ENCODE measurements around the gene SPPL2B.
A peak's percentile ranks its signal among the peaks of the same experiment; 100 is the strongest.

SPPL2B gene

GRCh38 chr19:2300533-2300932 is 28.0 kb upstream of the SPPL2B start:
- no peak for DNase-seq (ENCODE audit: low spot score)

DNA sequence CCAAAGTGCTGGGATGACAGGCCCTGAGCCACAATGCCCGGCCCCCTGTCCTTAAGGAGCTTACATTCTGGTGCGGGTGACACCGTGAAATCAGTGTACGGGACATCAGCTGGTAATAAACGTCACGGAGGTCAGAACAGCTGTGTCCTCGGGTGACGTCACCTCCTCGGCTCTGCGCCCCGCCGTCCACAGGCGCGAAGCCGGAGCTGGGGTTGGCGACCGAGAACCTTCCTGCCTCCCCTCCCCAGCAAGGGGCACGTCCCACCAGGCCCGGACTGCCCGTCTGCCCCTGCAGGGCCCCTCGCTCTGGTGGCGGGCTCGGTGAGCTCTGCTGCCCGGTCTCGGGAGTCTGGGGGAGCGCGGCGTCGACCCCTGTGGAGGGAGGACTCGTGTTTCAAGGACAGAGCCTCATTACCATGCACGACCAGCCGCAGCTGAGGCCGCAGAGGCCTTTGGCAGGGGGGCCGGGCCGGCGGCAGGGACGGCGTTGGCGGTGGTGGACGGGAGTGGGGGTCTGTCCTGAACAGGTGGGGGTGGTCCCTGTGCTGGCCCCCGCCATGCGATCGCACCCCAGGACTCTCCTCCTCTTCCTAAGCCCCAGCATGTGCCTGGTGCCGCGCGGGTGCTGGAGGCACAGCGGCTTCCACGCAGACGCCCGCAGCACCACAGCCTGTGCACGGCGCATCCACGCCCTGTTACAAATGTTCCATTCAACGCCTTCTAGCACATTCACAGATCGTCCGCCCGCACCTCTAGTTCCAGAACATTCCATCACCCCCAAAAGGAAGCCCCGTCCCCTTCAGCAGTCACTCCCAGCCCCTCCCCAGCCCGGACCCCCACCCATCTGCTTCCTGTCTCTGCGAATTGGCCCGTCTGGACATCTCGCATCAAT is 25.9 kb upstream of the SPPL2B start:
- DNase-seq (ENCODE audit: low spot score), result no peak

GRCh38 chr19:2303211-2303798 is 25.2 kb upstream of the SPPL2B start:
- no peak for DNase-seq (ENCODE audit: low spot score)

- DNase-seq (ENCODE audit: low spot score), result no peak
These were observed 22.8 kb upstream of the SPPL2B start for GRCh38 chr19:2305452-2306280.

- DNase-seq (ENCODE audit: low spot score), result no peak
These were observed 22.1 kb upstream of the SPPL2B start for GRCh38 chr19:2306281-2306806.

DNA sequence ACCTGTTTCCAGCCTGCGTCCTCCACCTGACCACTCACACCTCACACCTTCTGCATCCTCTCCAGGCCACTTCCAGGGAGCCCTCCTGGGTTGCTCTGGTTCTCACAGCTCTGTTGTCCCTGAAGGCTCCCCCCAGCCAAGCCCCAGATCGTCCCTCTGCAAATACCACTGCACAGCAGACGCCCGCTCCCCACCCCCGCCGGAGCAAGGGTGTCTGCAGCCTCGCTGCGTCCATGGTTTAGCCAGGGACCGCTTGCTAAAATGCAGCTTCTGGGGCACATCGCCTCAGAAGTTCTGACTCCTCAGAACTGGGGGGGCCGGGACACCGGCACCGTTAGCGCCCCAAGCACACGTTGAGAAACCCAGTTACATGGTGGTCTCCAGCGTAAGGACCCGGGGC is 21.5 kb upstream of the SPPL2B start:
- DNase-seq (ENCODE audit: low spot score), result no peak

- DNase-seq (ENCODE audit: low spot score), result no peak
These were observed 20.9 kb upstream of the SPPL2B start for GRCh38 chr19:2307518-2308012.

DNA sequence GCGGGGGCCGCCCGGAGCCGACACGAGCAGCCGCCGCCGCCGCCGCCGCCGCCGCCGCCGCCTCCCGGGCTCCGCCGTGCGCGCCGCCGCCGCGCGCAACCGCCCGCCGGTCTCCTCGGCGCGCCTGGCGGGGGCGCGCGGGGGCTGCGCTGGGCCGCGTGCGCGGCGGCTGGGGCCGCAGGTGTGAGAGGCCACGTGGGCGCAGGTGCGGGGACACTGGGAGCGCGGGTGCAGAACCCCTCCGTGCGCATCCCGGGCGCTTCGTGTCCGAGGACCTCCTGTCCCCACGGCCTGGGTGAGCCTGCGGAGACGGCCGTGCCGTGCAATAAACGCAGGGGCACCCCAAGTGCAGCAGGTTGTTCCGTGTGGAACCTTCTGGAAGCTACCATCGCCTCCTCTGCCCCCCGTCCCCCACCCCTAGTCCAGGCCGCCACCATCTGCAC is 20.3 kb upstream of the SPPL2B start, which contains the start of gene LINGO3:
LINGO3 (minus strand) TSS at position 41 of the 443 bp plus-strand sequence. CDS start 16,378 bp downstream, outside the sequence.
- DNase-seq (ENCODE audit: low spot score), result peak; percentile 37

GRCh38 chr19:2309734-2310362 is 18.6 kb upstream of the SPPL2B start:
- DNase-seq (ENCODE audit: low spot score), result no peak

DNA sequence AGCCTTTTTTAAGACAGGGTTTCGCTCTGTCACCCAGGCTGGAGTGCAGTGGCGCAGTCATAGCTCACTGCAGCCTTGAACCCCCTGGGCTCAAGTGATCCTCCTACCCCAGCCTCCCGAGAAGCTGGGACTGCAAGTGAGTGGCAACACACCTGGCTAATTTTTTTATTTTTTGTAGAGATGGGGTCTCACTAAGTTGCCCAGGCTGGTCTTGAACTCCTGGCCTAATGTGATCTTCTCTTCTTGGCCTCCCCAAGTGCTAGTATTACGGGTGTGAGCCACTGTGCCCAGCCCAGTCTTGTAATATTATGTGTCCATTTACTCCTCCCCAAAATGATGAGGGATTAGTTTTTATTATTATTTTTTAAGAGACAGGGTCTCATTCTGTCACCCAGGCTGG is 17.4 kb upstream of the SPPL2B start:
- DNase-seq (ENCODE audit: low spot score), result no peak

DNA sequence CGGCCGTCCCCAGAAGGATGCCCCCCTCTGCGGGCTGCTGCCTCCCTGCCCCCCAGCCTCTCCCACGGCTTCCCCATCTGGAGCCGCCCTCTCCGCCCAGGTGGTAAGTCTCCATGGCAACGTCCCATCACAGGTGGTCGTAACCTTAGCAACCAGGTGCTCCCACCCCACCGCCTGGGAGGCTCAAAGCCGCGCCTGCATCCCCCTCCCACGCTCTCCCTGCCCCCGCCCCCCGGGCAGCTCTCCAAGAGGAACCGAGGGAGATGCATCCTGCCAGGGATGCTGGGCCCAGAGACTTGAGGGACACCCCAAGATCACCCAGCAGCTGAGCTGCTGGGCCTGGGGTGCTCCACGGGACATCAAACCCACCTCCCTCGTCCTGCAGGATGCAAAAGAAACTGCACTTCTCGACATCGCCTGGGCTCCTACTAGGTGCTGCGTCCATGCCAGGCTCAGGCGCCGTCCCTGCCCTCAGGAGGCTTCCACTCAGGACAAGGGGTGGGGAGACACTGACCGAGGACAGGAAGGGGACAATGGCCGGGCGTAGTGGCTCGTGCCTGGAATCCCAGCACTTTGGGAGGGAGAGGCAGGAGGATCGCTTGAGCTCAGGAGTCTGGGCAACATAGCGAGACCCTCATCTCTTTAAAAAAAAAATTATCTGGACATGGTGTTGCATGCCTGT is 15.5 kb upstream of the SPPL2B start:
- no peak for DNase-seq (ENCODE audit: low spot score)

DNA sequence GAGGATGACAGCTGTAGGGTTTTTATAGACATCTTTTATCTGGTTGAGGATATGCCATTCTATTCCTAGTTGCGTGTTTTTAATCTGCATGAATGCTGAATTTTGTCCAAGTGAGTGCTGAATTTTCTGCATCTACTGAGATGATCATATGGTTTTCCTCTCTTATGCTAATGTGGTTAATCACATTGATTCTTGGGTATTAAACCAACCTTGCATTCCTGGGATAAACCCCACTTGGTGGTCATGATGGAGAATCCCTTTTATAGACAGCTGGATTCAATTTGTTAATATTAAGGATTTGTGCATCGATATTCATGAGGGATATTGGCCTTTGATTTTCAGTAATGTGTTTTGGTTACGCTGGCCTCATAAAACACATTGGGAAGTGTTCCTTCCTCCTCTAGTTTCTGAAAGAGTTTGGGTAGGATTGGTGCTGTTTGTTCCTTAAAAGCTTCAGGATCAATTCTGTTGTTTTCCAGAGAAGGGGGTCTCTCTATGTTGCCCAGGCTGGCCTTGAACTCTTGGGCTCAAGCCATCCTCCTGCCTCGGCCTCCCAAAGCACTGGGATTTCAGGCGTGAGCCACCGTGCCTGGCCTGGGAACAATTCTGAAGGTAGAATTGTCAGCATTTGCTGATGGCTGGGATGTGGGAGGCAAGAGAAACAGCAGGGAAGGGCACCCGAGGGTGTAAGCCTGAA is 13.2 kb upstream of the SPPL2B start:
- DNase-seq (ENCODE audit: low spot score), result no peak

DNA sequence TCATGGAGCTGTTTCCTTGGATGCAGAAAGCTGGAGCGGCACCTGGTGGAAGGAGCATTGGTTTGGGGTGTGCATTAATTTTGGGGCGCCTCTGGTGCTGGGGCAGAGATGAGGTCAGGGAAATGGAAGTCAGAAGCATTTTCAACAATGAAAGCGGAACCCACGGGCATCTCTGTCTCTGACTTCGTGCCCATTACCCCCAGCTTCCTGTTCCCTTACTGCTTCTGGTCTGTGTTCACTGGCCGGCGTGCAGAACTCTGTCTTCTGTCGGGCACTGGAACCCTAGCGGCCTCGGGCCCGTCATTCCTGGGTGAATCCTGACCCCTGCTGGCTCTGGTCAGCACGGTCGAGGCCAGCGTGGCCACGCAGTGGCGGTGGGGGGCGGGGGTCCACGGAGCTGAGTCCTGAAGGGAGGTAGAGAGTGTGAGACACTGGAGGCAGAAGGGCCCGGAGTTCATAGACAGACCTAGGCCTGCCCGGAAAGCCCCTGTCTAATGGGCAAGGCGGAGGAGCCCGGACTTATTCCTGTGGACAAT is 12.6 kb upstream of the SPPL2B start:
- peak; percentile 82 for DNase-seq (ENCODE audit: low spot score)

- DNase-seq (ENCODE audit: low spot score), result no peak
These were observed 11.2 kb upstream of the SPPL2B start for GRCh38 chr19:2317300-2317699.

DNA sequence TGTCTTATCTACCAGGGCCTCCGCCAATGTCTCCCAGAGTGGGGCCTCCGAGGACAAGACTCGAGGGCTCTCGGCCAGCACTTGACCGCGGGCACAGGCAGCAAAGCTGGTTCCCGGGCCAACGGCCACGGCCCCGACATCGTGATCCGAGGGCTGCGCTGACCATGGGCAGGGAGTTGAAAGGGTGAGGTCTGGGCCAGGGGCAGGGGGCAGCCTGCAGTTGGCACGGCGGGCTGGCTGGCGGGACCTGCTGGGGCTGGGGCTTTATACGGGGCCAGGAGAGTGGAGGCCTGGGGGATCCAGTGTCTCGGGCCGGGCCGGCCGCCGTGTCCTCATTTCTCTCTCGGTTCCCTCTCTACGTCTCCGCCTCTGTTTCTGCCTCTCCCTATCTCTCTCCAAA is 10.7 kb upstream of the SPPL2B start:
- no peak for DNase-seq (ENCODE audit: low spot score)

DNA sequence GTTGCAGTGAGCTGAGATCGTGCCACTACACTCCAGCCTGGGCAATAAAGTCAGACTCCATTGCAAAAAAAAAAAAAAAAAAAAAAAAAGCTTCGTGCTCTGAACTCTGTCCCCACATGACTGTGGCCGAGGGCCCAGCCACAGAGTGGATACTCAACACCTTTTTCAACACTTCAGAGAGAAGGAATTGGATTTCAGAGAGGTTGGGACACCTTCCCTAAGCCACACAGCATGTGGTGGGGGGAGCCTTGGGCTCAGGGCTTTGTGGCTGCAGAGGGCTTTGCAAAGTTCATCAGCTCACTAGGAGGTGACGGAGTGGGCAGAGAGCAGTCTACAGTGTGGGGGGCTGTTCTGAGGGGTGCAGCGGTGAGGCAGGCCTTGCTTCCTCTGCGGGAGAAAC is 9.6 kb upstream of the SPPL2B start:
- no peak for DNase-seq (ENCODE audit: low spot score)

DNA sequence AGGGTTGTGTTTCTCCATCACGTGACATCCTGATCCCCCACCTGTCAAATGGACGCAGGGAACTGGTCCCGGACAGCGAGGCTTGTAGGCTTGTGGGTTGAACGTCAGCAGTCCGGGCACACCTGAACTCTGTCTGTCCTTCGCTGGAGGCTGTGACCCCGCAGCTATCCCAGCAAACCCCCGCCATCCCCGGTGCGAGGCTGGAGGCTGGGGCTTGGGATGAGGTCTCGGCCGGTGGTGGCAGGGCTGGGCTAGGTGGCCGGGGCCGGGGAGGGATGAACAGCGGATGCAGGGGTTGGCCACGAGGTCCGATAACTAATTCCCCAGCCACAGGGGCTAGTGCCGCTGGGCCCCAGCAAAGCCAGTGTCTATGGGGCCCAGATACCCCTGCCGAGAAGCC is 8.9 kb upstream of the SPPL2B start:
- no peak for DNase-seq (ENCODE audit: low spot score)

DNA sequence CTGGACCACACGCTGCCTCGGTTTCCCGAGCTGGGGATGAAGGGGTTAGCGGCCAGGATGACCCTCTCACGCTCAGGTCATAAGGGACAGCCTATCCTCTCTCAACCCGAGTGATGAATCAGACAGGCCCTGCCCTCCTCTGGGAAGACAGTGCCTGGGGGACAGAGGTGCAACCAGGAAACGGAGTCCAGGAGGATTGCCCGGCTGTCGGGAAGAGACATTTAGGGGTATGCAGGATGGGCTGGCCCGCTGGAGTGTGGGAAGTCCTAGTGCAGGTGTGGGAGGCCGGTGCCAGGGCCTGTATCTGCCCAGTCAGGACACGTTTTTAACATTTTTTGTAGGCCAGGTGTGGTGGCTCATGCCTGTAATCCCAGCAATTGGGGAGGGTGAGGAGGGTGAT is 8.4 kb upstream of the SPPL2B start:
- no peak for DNase-seq (ENCODE audit: low spot score)

DNA sequence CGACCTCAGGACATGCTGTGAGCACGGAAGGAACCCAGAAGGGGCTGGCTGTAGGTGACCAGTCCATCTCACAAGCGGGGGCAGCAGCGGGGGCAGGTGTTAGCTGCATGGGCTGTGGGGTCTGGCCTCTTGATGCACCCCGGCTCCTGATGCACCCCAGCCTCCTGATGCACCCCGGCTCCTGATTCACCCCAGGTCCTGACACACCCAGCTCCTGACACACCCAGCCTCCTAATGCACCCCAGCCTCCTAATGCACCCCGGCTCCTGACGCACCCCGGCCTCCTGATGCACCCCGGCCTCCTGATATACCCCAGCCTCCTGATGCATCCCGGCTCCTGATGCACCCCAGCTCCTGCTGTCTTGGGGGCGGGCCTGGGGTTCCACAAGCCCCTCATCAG is 7.5 kb upstream of the SPPL2B start:
- DNase-seq (ENCODE audit: low spot score), result no peak
